ENCODE measurements around the gene NFATC2. TPM values are rescaled to one million over a fixed set of nuclear protein-coding genes. Genes with fewer than 3 reads are reported as not detected.

The NFATC2 gene
- total RNA-seq, 1 donor from 2014 or later, result 2.0 TPM

- Mint-ChIP-seq H3K36me3 (ENCODE audit: low read depth) (no peaks in the 10 kb centered on the region), H3K27ac (ENCODE audit: unreplicated experiment) (no peak overlapping the region), H3K27me3 (ENCODE audit: low read depth) (no peaks in the 10 kb centered on the region), H3K4me3 (ENCODE audit: unreplicated experiment) (no peak overlapping the region), H3K9me3 (ENCODE audit: low read depth) (peaks cover 6% of the 10 kb centered on the region), H3K4me1 (ENCODE audit: low read depth) (no peaks in the 10 kb centered on the region)
- DNase-seq (ENCODE audit: low spot score), result no peak
- no peak for TF ChIP-seq CTCF (IDR thresholded peaks at IDR 0.05)
These were observed 31.9 kb upstream of the NFATC2 start for GRCh38 chr20:51574248-51575033.

- no peak for TF ChIP-seq CTCF (IDR thresholded peaks at IDR 0.05)
- no peaks in the 10 kb centered on the region for H3K27me3 Mint-ChIP-seq (ENCODE audit: low read depth)
- H3K27ac Mint-ChIP-seq (ENCODE audit: unreplicated experiment), result no peak overlapping the region
- no peak for DNase-seq (ENCODE audit: low spot score)
- H3K4me3 Mint-ChIP-seq (ENCODE audit: unreplicated experiment), result no peak overlapping the region
- H3K36me3 Mint-ChIP-seq (ENCODE audit: low read depth), result no peaks in the 10 kb centered on the region
- H3K9me3 Mint-ChIP-seq (ENCODE audit: low read depth), result peaks cover 6% of the 10 kb centered on the region
- no peaks in the 10 kb centered on the region for H3K4me1 Mint-ChIP-seq (ENCODE audit: low read depth)
These were observed 31.2 kb upstream of the NFATC2 start for GRCh38 chr20:51573576-51574243.

GRCh38 chr20:51571460-51571794 lies 28.9 kb upstream of the NFATC2 start:
- no peak for DNase-seq (ENCODE audit: low spot score)
- no peak overlapping the region for H3K4me3 Mint-ChIP-seq (ENCODE audit: unreplicated experiment)
- no peak for TF ChIP-seq CTCF (IDR thresholded peaks at IDR 0.05)
- H3K4me1 Mint-ChIP-seq (ENCODE audit: low read depth), result no peaks in the 10 kb centered on the region
- no peaks in the 10 kb centered on the region for H3K36me3 Mint-ChIP-seq (ENCODE audit: low read depth)
- peaks cover 3% of the 10 kb centered on the region for H3K27me3 Mint-ChIP-seq (ENCODE audit: low read depth)
- H3K27ac Mint-ChIP-seq (ENCODE audit: unreplicated experiment), result no peak overlapping the region
- peaks cover 6% of the 10 kb centered on the region for H3K9me3 Mint-ChIP-seq (ENCODE audit: low read depth)

- Mint-ChIP-seq H3K9me3 (ENCODE audit: low read depth) (peaks cover 6% of the 10 kb centered on the region), H3K36me3 (ENCODE audit: low read depth) (no peaks in the 10 kb centered on the region), H3K27ac (ENCODE audit: unreplicated experiment) (no peak overlapping the region), H3K4me3 (ENCODE audit: unreplicated experiment) (no peak overlapping the region), H3K27me3 (ENCODE audit: low read depth) (peaks cover 3% of the 10 kb centered on the region), H3K4me1 (ENCODE audit: low read depth) (peaks cover 3% of the 10 kb centered on the region)
- no peak for TF ChIP-seq CTCF (IDR thresholded peaks at IDR 0.05)
- no peak for DNase-seq (ENCODE audit: low spot score)
These were observed 28.4 kb upstream of the NFATC2 start for GRCh38 chr20:51570739-51571459.

All from chondrocyte (in vitro differentiated cells).